PC-9 (cell line): ENCODE data around the gene SCARB1. TPM values are rescaled to one million over a fixed set of nuclear protein-coding genes. Genes with fewer than 3 reads are reported as not detected.

Experiments used
- BruUV-seq: library from RNA; stranded (reverse); fragments of 400-500 nt; replicated peaks from 2 replicates; lab custom pipeline; 2021; lab: Mats Ljungman, UMichigan
- CTCF ChIA-PET: fragments of 300-600 bp; sonication (Branson Sonifier 250); formaldehyde crosslinking; loops from one replicate; lab custom pipeline; 2022; ENCODE audit warnings: antibody characterized with exemption; lab: Charles Lee
- POLR2A ChIA-PET: fragments of 300-600 bp; sonication (Branson Sonifier 250); formaldehyde crosslinking; loops from one replicate; lab custom pipeline; 2022; ENCODE audit warnings: antibody characterized with exemption; ENCODE audit not compliant: unreplicated experiment; lab: Charles Lee
- DNase-seq, 2 experiments: peaks; one replicate each; pipeline versions ENCODE4 v3.0.0 to v3.0.0-alpha.2; 2015 to 2022; ENCODE audit warnings: mixed read lengths in 1 of 2
- H2AFZ ChIP-seq: fragments of 200-600 bp; sonication (generic); 2 replicates; pipeline ENCODE4 v1.8.1; 2017; ENCODE audit warnings: antibody characterized with exemption
- H3F3A ChIP-seq: fragments of 200-600 bp; sonication (generic); 2 replicates; pipeline ENCODE4 v1.8.1; 2017; ENCODE audit warnings: antibody characterized with exemption, mild to moderate bottlenecking, low read depth; ENCODE audit not compliant: insufficient read depth
- H3K27ac ChIP-seq: fragments of 200-600 bp; sonication (generic); 2 replicates; pipeline ENCODE4 v1.6.1; 2016; ENCODE audit warnings: mixed run types
- H3K27me3 ChIP-seq: fragments of 200-600 bp; sonication (generic); 2 replicates; pipeline ENCODE4 v1.6.1; 2016; ENCODE audit warnings: low read depth, mixed run types; ENCODE audit not compliant: insufficient read depth
- H3K36me3 ChIP-seq: fragments of 200-600 bp; sonication (generic); 2 replicates; pipeline ENCODE4 v1.6.1; 2016; ENCODE audit warnings: low read depth, mixed run types
- H3K4me1 ChIP-seq: fragments of 200-600 bp; sonication (generic); replicated peaks from 2 replicates; pipeline ENCODE4 v1.6.1; 2016; ENCODE audit warnings: mixed run types; ENCODE audit not compliant: insufficient read depth
- H3K4me2 ChIP-seq: fragments of 200-600 bp; sonication (generic); 2 replicates; pipeline ENCODE4 v1.6.1; 2017; ENCODE audit warnings: mixed run types
- H3K4me3 ChIP-seq: fragments of 200-600 bp; sonication (generic); 2 replicates; pipeline ENCODE4 v1.6.1; 2016; ENCODE audit warnings: mixed run types
- H3K79me2 ChIP-seq: fragments of 200-600 bp; sonication (generic); 2 replicates; pipeline ENCODE4 v1.6.1; 2017; ENCODE audit warnings: low read depth, mixed run types
- H3K9me2 ChIP-seq: fragments of 200-600 bp; sonication (generic); 2 replicates; pipeline ENCODE4 v1.8.1; 2017; ENCODE audit warnings: mild to moderate bottlenecking; ENCODE audit not compliant: insufficient read depth
- H3K9me3 ChIP-seq: fragments of 200-600 bp; sonication (generic); 2 replicates; pipeline ENCODE4 v1.8.1; 2016; ENCODE audit warnings: low read depth; ENCODE audit not compliant: insufficient read depth
- H4K20me1 ChIP-seq: fragments of 200-600 bp; sonication (generic); 2 replicates; pipeline ENCODE4 v1.8.1; 2017; ENCODE audit not compliant: insufficient read depth
- CTCF ChIP-seq: fragments of 200-600 bp; sonication (generic); conservative IDR thresholded peaks from 2 replicates; pipeline ENCODE4 v1.6.1; 2017; ENCODE audit warnings: mixed run types, antibody characterized with exemption, mild to moderate bottlenecking, moderate library complexity
- EZH2 ChIP-seq: fragments of 200-600 bp; sonication (generic); IDR thresholded peaks from 2 replicates; pipeline ENCODE4 v1.8.0; 2017; ENCODE audit warnings: antibody characterized with exemption, low read depth
- intact Hi-C: fragments of 100-400 bp; cut with micrococcal nuclease; formaldehyde crosslinking; loops from one replicate; pipeline ENCODE4 v1.10.0; 2022; ENCODE audit not compliant: unreplicated experiment
- total RNA-seq: library from RNA; stranded (reverse); gene quantifications from 2 replicates; pipeline ENCODE4 v1.2.3, GENCODE V29; 2021

Gene SCARB1
- total RNA-seq, 1 experiment from 2014 or later = 49.6 TPM

- TF ChIP-seq CTCF (no peak), EZH2 (no peak)
- no peaks in the 10 kb centered on the region for H3K79me2 ChIP-seq
- ChIA-PET POLR2A (no interaction called here), CTCF (no interaction called here)
- peaks cover 7% of the 10 kb centered on the region; the same call in 1 of the 2 replicates for H3F3A ChIP-seq
- no peaks in the 10 kb centered on the region for H4K20me1 ChIP-seq
- H3K4me1 ChIP-seq = peaks cover 7% of the 10 kb centered on the region; the same call in 1 of the 2 replicates
- H3K36me3 ChIP-seq = no peaks in the 10 kb centered on the region
- no peak for DNase-seq
- no peaks in the 10 kb centered on the region for H3K9me2 ChIP-seq
- no peaks in the 10 kb centered on the region for H3K9me3 ChIP-seq
- H2AFZ ChIP-seq = no peak overlapping the region
- no peak overlapping the region for H3K4me3 ChIP-seq
- H3K27ac ChIP-seq = no peak overlapping the region
- intact Hi-C loops = no loop called here
- H3K4me2 ChIP-seq = no peak overlapping the region
- H3K27me3 ChIP-seq = no peaks in the 10 kb centered on the region
- BruUV-seq = no TSS peak
Measured at GRCh38 chr12:124802361-124802760, 61.3 kb downstream of the SCARB1 start.

DNA sequence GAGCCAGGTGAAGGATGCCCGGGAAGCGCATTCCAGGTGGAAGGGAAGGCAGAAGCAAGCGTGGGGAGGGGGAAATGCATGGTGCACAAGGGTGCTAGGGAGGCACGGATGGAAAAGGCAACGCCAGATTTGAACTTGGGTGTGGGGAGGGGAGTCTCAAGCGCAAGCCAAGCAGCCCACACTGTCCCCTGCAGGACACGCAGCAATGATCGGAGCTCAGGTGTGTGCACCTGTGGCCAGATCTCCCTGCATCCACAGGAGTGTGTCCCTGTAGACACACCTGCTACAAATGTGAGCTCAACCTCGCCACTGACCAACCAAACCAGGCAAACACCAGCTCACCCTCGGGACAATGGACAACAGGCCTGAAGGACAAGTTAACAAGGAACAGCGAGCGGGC, 63.2 kb downstream of the SCARB1 start:
- H3K27ac ChIP-seq = no peak overlapping the region
- no peaks in the 10 kb centered on the region for H3K36me3 ChIP-seq
- H3K9me2 ChIP-seq = no peaks in the 10 kb centered on the region
- peaks cover 7% of the 10 kb centered on the region; the same call in 1 of the 2 replicates for H3K4me1 ChIP-seq
- POLR2A ChIA-PET = interaction anchor here (0.5 kb wide), 1 partner anchor 1139 kb away, joined by 10 read pairs; no protein-coding TSS in a partner anchor
- CTCF ChIA-PET = no interaction called here
- no peaks in the 10 kb centered on the region for H3K79me2 ChIP-seq
- H3K9me3 ChIP-seq = no peaks in the 10 kb centered on the region
- no peaks in the 10 kb centered on the region for H4K20me1 ChIP-seq
- no peak overlapping the region for H2AFZ ChIP-seq
- TF ChIP-seq EZH2 = no peak
- TF ChIP-seq CTCF = no peak
- H3K4me3 ChIP-seq = no peak overlapping the region
- BruUV-seq = no TSS peak
- no peak overlapping the region for H3K4me2 ChIP-seq
- no peaks in the 10 kb centered on the region for H3K27me3 ChIP-seq
- no peak for DNase-seq
- intact Hi-C loops = no loop called here
- peaks cover 7% of the 10 kb centered on the region; the same call in 1 of the 2 replicates for H3F3A ChIP-seq

- Histone ChIP-seq H3K79me2 (no peaks in the 10 kb centered on the region), H3K4me2 (no peak overlapping the region), H3F3A (no peaks in the 10 kb centered on the region), H3K27me3 (no peaks in the 10 kb centered on the region), H3K4me1 (no peaks in the 10 kb centered on the region), H3K27ac (no peak overlapping the region), H3K9me2 (no peaks in the 10 kb centered on the region), H2AFZ (no peak overlapping the region), H4K20me1 (no peaks in the 10 kb centered on the region), H3K36me3 (no peaks in the 10 kb centered on the region), H3K4me3 (no peak overlapping the region), H3K9me3 (no peaks in the 10 kb centered on the region)
- ChIA-PET CTCF (interaction anchor here (0.6 kb wide), 1 partner anchor 1927 kb away, joined by 3 read pairs; no protein-coding TSS in a partner anchor), POLR2A (interaction anchor here (0.6 kb wide), 3 partner anchors 8 to 1934 kb away, joined by 3 to 7 read pairs (median 6); no protein-coding TSS in a partner anchor)
- BruUV-seq = no TSS peak
- TF ChIP-seq CTCF (no peak), EZH2 (no peak)
- DNase-seq = no peak
- intact Hi-C loops = no loop called here
Measured at GRCh38 chr12:124797321-124797720, 66.3 kb downstream of the SCARB1 start.
